ENCODE results near the gene BMPR1B.

- TF ChIP-seq CTCF (IDR thresholded peaks at IDR 0.05): no peak
- TF ChIP-seq EP300 (IDR thresholded peaks at IDR 0.05): no peak
- no peak for TF ChIP-seq POLR2A (IDR thresholded peaks at IDR 0.05)
- no peak for TF ChIP-seq POLR2AphosphoS5 (IDR thresholded peaks at IDR 0.05)
Measured at GRCh38 chr4:94978904-94979303, 221.1 kb downstream of the BMPR1B start.
